Measurements from ENCODE around the gene SPATA33. TPM values are rescaled to one million over a fixed set of nuclear protein-coding genes. Genes with fewer than 3 reads are reported as not detected.

Gene SPATA33
- 8.5 TPM in 2 replicates for total RNA-seq

DNA sequence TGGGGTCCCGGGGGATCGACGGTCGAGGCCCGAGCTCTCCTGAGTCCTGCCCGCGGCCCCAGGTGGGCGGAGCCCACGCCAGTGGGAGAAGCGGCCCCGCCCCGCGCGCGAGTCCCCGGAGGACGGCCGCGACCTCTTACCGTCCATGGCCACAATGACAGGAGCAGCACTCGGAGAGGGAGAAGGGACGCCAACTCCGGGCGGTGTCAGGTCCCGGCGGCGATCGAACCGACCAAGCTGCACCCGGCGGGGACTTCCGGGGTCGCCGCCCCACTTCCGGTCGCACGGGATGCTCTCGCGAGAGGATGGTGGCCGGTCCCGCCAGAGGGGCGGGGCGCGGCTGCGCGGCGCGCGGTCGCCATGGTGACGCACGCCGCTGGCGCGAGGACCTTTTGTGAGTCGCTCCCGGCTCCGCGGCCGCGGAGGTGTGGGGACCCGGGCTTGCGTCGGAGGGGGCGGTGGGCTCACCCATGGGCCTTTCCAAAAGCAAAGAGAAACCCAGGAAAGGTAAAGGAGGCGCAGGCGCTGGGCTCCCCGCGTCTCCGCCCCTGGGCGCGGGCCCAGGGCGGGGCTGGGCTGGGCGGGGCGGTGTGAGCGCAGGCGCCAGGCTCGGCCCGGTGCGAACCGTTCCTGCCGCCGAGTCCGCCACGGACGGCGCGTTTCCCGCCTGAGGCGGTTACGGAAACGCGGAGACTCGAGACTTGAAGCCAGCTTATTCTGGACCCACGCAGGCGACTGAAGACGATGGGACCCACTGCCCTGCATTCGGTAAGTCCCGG is at the start of gene SPATA33, which contains the start of gene CHMP1A:
Gene SPATA33, plus strand, starts transcription at position 395 of the 779 bp plus-strand sequence. Its CDS starts 76 bp downstream, at position 471.
Gene CHMP1A, minus strand, starts transcription at position 267 of the 779 bp plus-strand sequence. Its CDS starts 120 bp downstream, at position 147.
- TF ChIP-seq, protein P1, sequence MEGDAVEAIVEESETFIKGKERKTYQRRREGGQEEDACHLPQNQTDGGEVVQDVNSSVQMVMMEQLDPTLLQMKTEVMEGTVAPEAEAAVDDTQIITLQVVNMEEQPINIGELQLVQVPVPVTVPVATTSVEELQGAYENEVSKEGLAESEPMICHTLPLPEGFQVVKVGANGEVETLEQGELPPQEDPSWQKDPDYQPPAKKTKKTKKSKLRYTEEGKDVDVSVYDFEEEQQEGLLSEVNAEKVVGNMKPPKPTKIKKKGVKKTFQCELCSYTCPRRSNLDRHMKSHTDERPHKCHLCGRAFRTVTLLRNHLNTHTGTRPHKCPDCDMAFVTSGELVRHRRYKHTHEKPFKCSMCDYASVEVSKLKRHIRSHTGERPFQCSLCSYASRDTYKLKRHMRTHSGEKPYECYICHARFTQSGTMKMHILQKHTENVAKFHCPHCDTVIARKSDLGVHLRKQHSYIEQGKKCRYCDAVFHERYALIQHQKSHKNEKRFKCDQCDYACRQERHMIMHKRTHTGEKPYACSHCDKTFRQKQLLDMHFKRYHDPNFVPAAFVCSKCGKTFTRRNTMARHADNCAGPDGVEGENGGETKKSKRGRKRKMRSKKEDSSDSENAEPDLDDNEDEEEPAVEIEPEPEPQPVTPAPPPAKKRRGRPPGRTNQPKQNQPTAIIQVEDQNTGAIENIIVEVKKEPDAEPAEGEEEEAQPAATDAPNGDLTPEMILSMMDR (IDR thresholded peaks at IDR 0.05), result no peak
- Mint-ChIP-seq H3K4me3 (peak within 1 kb of the TSS; percentile 85), H3K9me3 (no peaks in the 10 kb centered on the region), H3K27ac (peak within 1 kb of the TSS; percentile 75), H3K27me3 (no peaks in the 10 kb centered on the region), H3K36me3 (ENCODE audit: low read depth) (peaks cover 16% of the 10 kb centered on the region), H3K4me1 (peaks cover 33% of the 10 kb centered on the region)
- ChIA-PET POLR2A (interaction anchor here (0.5 to 1.5 kb wide), 11 partner anchors 20 to 410 kb away, joined by 3 to 14 read pairs (median 3); partner anchors contain the start of genes CDK10 and TCF25), CTCF (interaction anchor here (0.9 to 1.3 kb wide), 2 partner anchors 29 to 42 kb away, joined by 3 read pairs; partner anchors contain the start of gene CDK10)
- peak; percentile 91 for ATAC-seq (ENCODE audit: low read depth)
- peak; percentile 96 for DNase-seq
- intact Hi-C loops (cut with micrococcal nuclease), result loop anchor here (1.0 to 5.0 kb wide), 5 partner anchors 29 to 217 kb away; partner anchors contain the start of genes CDK10, FANCA, SPATA2L and SPIRE2

GRCh38 chr16:89607937-89608740 is 49.5 kb upstream of the SPATA33 start:
- ATAC-seq (ENCODE audit: low read depth), result no peak
- Mint-ChIP-seq H3K4me1 (peaks cover 2% of the 10 kb centered on the region), H3K27me3 (peaks cover 4% of the 10 kb centered on the region), H3K27ac (no peak overlapping the region), H3K36me3 (ENCODE audit: low read depth) (no peaks in the 10 kb centered on the region), H3K4me3 (no peak overlapping the region), H3K9me3 (no peaks in the 10 kb centered on the region)
- TF ChIP-seq, protein P1 (IDR thresholded peaks at IDR 0.05), result no peak
- no peak for DNase-seq
- intact Hi-C loops (cut with micrococcal nuclease), result no loop called here
- ChIA-PET POLR2A (no interaction called here), CTCF (no interaction called here)

DNA sequence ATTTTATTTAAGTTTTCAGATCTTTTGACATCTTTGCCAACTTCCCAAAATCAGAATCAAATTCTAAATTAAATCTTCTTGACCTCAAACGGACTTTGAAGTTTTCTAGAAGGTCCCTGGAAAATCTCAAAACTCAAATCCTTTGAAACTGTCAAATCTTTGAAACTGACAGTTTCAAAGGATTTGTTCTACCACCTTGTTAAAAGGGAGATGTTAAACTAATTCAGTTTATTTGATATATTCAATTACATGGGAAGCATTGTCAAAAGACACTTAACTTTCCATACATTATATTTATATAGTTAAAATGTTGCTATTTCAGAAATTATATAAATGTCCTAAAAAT is 47.6 kb upstream of the SPATA33 start:
- intact Hi-C loops (cut with micrococcal nuclease), result no loop called here
- ChIA-PET POLR2A (no interaction called here), CTCF (no interaction called here)
- H3K27ac Mint-ChIP-seq, result no peak overlapping the region
- H3K36me3 Mint-ChIP-seq (ENCODE audit: low read depth), result no peaks in the 10 kb centered on the region
- no peak overlapping the region for H3K4me3 Mint-ChIP-seq
- peaks cover 2% of the 10 kb centered on the region for H3K4me1 Mint-ChIP-seq
- no peak for DNase-seq
- no peaks in the 10 kb centered on the region for H3K9me3 Mint-ChIP-seq
- ATAC-seq (ENCODE audit: low read depth), result no peak
- H3K27me3 Mint-ChIP-seq, result peaks cover 3% of the 10 kb centered on the region
- TF ChIP-seq, protein P1 (IDR thresholded peaks at IDR 0.05), result no peak

- Mint-ChIP-seq H3K4me1 (peaks cover 12% of the 10 kb centered on the region), H3K4me3 (no peak overlapping the region), H3K27ac (no peak overlapping the region), H3K27me3 (peaks cover 3% of the 10 kb centered on the region), H3K9me3 (no peaks in the 10 kb centered on the region), H3K36me3 (ENCODE audit: low read depth) (no peaks in the 10 kb centered on the region)
- intact Hi-C loops (cut with micrococcal nuclease), result no loop called here
- CTCF ChIA-PET, result no interaction called here
- TF ChIP-seq, protein P1 (IDR thresholded peaks at IDR 0.05), result no peak
- POLR2A ChIA-PET, result no interaction called here
- DNase-seq (no peak), ATAC-seq (ENCODE audit: low read depth) (no peak)
These were observed 45.0 kb upstream of the SPATA33 start for GRCh38 chr16:89612415-89613166.

Measured in activated B cell treated with CpG ODN at 0.5 μM for 24 hours (primary cell).